Measurements from ENCODE around the gene SPIN2B.

Gene SPIN2B

GRCh38 chrX:57134702-57135101, 13.4 kb upstream of the SPIN2B start:
- TF ChIP-seq CTCF (IDR thresholded peaks at IDR 0.05), result no peak

- TF ChIP-seq CTCF (IDR thresholded peaks at IDR 0.05), result no peak
Observed at GRCh38 chrX:57133706-57134105, 12.4 kb upstream of the SPIN2B start.

GRCh38 chrX:57132046-57132445, 10.7 kb upstream of the SPIN2B start:
- no peak for TF ChIP-seq CTCF (IDR thresholded peaks at IDR 0.05)

GRCh38 chrX:57121816-57122215, 468 bp upstream of the SPIN2B start:
- TF ChIP-seq CTCF (IDR thresholded peaks at IDR 0.05), result no peak

GRCh38 chrX:57119416-57119815, 1.9 kb downstream of the SPIN2B start:
- no peak for TF ChIP-seq CTCF (IDR thresholded peaks at IDR 0.05)

- no peak for TF ChIP-seq CTCF (IDR thresholded peaks at IDR 0.05)
Observed at GRCh38 chrX:57104921-57105398, 16.4 kb downstream of the SPIN2B start.

GRCh38 chrX:57104406-57104805, 16.9 kb downstream of the SPIN2B start:
- TF ChIP-seq CTCF (IDR thresholded peaks at IDR 0.05), result no peak

GRCh38 chrX:57103489-57103888, 17.9 kb downstream of the SPIN2B start:
- no peak for TF ChIP-seq CTCF (IDR thresholded peaks at IDR 0.05)

Data from LNCAP (cell line).